ENCODE results near the gene STK32C. TPM values are rescaled to one million over a fixed set of nuclear protein-coding genes. Genes with fewer than 3 reads are reported as not detected.

The STK32C gene
- total and polyA plus RNA-seq, 10 donors, result 9.6 to 27.8 (median 15.7) TPM

- Histone ChIP-seq H3K27ac (no peak overlapping the region), H3K27me3 (replicated peaks in 1 of 7) (peaks cover 0 to 30% (median 0%) of the 10 kb centered on the region in 7 donors), H3K4me1 (peaks cover 0 to 17% (median 3%) of the 10 kb centered on the region in 6 donors), H3K9me3 (peaks cover 0 to 15% (median 9%) of the 10 kb centered on the region in 8 donors), H3K4me3 (no peak overlapping the region), H3K36me3 (no peaks in the 10 kb centered on the region)
- intact Hi-C loops (cut with DNase I; ENCODE audit: low total_unique reads), result no loop called here
- no peak for TF ChIP-seq POLR2A (IDR thresholded peaks at IDR 0.05)
- TF ChIP-seq POLR2AphosphoS5 (IDR thresholded peaks at IDR 0.05), result no peak
- TF ChIP-seq CTCF (IDR thresholded peaks at IDR 0.05 in 8 of 11, conservative IDR thresholded peaks at IDR 0.05 in 3 of 11), result no peak
- no peak for DNase-seq
- WGBS, 5 donors, result 57 to 86% (median 76%) methylated on average over 10 to 16 of the region's 16 CpGs
Observed at GRCh38 chr10:132293201-132293812, 14.4 kb downstream of the STK32C start.

DNA sequence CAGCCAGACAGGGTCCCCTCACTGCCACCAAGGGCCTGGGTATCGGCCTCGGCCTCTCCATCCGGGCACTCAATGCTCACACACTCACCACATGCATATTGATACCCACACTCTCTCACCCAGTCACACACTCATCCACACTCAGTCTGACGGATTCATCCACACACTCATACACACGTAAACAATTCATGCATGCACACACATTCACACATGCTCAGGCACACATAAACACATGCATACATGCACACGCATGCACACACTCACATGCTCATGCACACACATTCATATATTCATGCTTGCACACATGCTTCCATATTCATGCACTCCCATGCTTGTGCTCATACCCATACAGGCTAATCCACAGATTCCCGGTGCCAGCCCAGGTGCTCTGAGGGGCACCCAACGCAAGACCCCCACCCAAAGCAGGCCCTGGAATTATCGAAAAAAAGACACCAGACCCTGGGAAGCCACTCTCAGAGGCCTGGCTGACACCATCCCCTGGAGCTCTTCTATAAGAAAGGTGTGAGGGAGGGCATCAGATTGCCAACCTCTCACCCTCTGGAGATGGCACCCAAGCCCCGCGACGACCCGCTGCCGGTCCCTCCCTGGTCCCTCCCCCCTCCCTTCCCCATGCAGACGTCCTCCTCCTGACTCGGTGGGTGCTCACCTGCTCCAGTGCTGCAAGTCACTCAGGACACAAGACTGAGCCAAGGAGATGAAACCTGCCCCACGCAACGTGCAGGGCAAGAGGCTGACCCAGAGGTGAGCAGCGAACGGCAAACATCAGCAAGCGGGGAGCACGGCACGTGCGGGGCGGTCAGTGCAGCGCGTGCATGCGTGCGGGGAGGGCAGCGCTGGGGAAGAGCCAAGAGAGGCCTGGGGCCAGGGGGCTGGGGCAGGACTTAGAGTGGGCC is 15.2 kb downstream of the STK32C start:
- WGBS, 5 donors, result 86 to 93% (median 92%) methylated on average over 30 of the region's 30 CpGs
- intact Hi-C loops (cut with DNase I; ENCODE audit: low total_unique reads), result no loop called here

DNA sequence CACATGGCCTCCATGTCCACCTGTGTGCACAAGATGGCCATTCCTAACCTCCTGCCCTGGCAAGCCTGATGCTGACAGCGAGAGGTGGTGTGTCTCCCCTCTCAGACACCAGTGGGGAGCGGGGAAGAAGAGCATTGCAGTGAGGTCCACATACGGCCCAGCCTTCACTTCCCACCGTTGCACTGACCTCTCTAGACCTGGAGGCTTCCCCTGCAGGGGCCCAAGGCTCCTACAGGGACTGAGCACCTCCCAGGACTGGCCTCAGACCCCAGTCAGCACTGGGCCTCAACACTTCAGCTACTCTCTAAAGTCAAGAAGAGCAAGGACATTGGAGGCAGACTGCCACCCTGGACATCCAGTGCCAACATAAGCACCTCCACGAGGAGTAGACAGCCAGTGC is 15.9 kb downstream of the STK32C start:
- peak; percentile 37 for DNase-seq
- H3K4me1 ChIP-seq, result peaks cover 0 to 3% (median 0%) of the 10 kb centered on the region in 6 donors
- H3K9me3 ChIP-seq, result peaks cover 0 to 17% (median 10%) of the 10 kb centered on the region in 8 donors
- H3K4me3 ChIP-seq, result no peak overlapping the region
- 80 to 94% (median 84%) methylated on average over 3 to 5 of the region's 5 CpGs for WGBS, 5 donors
- intact Hi-C loops (cut with DNase I; ENCODE audit: low total_unique reads), result no loop called here
- H3K27me3 ChIP-seq (replicated peaks in 1 of 7), result peaks cover 0 to 25% (median 0%) of the 10 kb centered on the region in 7 donors
- no peak overlapping the region for H3K27ac ChIP-seq
- TF ChIP-seq CTCF (IDR thresholded peaks at IDR 0.05 in 8 of 11, conservative IDR thresholded peaks at IDR 0.05 in 3 of 11) (no peak), POLR2A (IDR thresholded peaks at IDR 0.05) (no peak), POLR2AphosphoS5 (IDR thresholded peaks at IDR 0.05) (no peak)
- H3K36me3 ChIP-seq, result no peaks in the 10 kb centered on the region

More for the DNA sequence above, 15.2 kb downstream of the STK32C start:
- no peak overlapping the region for H3K27ac ChIP-seq
- H3K27me3 ChIP-seq (replicated peaks in 1 of 7), result peaks cover 0 to 30% (median 0%) of the 10 kb centered on the region in 7 donors
- peak; percentile 61 for DNase-seq
- peaks cover 0 to 17% (median 10%) of the 10 kb centered on the region in 8 donors for H3K9me3 ChIP-seq
- H3K4me1 ChIP-seq, result peaks cover 0 to 10% (median under 1%) of the 10 kb centered on the region in 6 donors
- TF ChIP-seq CTCF (IDR thresholded peaks at IDR 0.05 in 8 of 11, conservative IDR thresholded peaks at IDR 0.05 in 3 of 11) (no peak), POLR2A (IDR thresholded peaks at IDR 0.05) (no peak), POLR2AphosphoS5 (IDR thresholded peaks at IDR 0.05) (no peak)
- H3K36me3 ChIP-seq, result no peaks in the 10 kb centered on the region
- H3K4me3 ChIP-seq, result no peak overlapping the region

- H3K9me3 ChIP-seq, result peaks cover 0 to 17% (median 10%) of the 10 kb centered on the region in 8 donors
- H3K36me3 ChIP-seq, result no peaks in the 10 kb centered on the region
- H3K27me3 ChIP-seq (replicated peaks in 1 of 7), result peaks cover 0 to 22% (median 0%) of the 10 kb centered on the region in 7 donors
- intact Hi-C loops (cut with DNase I; ENCODE audit: low total_unique reads), result no loop called here
- peak; percentile 43 for DNase-seq
- WGBS, 5 donors, result 90 to 100% (median 91%) methylated on average over 4 to 6 of the region's 6 CpGs
- no peak overlapping the region for H3K4me3 ChIP-seq
- H3K27ac ChIP-seq, result no peak overlapping the region
- TF ChIP-seq POLR2AphosphoS5 (IDR thresholded peaks at IDR 0.05) (no peak), CTCF (IDR thresholded peaks at IDR 0.05 in 8 of 11, conservative IDR thresholded peaks at IDR 0.05 in 3 of 11) (no peak), POLR2A (IDR thresholded peaks at IDR 0.05) (no peak)
- no peaks in the 10 kb centered on the region for H3K4me1 ChIP-seq
Observed at GRCh38 chr10:132290631-132291030, 17.1 kb downstream of the STK32C start.

Data from spleen (tissue), 11 donors.